Measurements from ENCODE around the gene FAM47A. TPM values are rescaled to one million over a fixed set of nuclear protein-coding genes. Genes with fewer than 3 reads are reported as not detected.

The FAM47A gene
- total and polyA plus RNA-seq, 9 of the 15 experiments (the other 6 are each of a cell fraction or from before 2014, with no cell fraction given): not detected

- no peak overlapping the region for H2AFZ ChIP-seq (ENCODE audit: low read depth, low read length)
- H3K27me3 ChIP-seq (ENCODE audit: control insufficient read depth in 2 of 2, insufficient read depth in 2 of 2, low read length in 2 of 2): no peaks in the 10 kb centered on the region
- FAIRE-seq (no peak), ATAC-seq (no peak), DNase-seq (ENCODE audit: extremely low read depth in 1 of 4, low spot score in 3 of 4) (no peak)
- in situ Hi-C loops (cut with MboI): no loop called here
- no peaks in the 10 kb centered on the region for H4K20me1 ChIP-seq (replicated peaks; ENCODE audit: control insufficient read depth, insufficient read depth, low read length)
- WGBS (ENCODE audit: insufficient coverage, low coverage, missing lambda C conversion rate): 0% methylated on average over 4 of the region's 5 CpGs
- intact Hi-C loops (cut with micrococcal nuclease): no loop called here
- no peak overlapping the region for H3K4me2 ChIP-seq (ENCODE audit: insufficient read depth, low read length)
- no peak overlapping the region for H3K27ac ChIP-seq (ENCODE audit: extremely low read depth, low read depth, low read length)
- H3K9me1 ChIP-seq (ENCODE audit: control insufficient read depth, insufficient read depth, low read length): no peaks in the 10 kb centered on the region
- H3K79me2 ChIP-seq (ENCODE audit: control insufficient read depth, insufficient read depth, low read length): no peaks in the 10 kb centered on the region
- H3K4me1 ChIP-seq (replicated peaks in 1 of 2; ENCODE audit: control insufficient read depth in 2 of 2, insufficient read depth in 2 of 2, low read length in 2 of 2): no peaks in the 10 kb centered on the region
- H3K9me3 ChIP-seq (replicated peaks; ENCODE audit: control insufficient read depth, insufficient read depth, low read depth, low read length): no peaks in the 10 kb centered on the region
- no peak overlapping the region for H3K4me3 ChIP-seq
- ChIA-PET POLR2A (no interaction called here), CTCF (ENCODE audit: low intra/inter-chr PET ratio) (no interaction called here)
- H3K9ac ChIP-seq (ENCODE audit: insufficient read depth in 1 of 2, low read depth in 2 of 2, low read length in 2 of 2): no peak overlapping the region
- BruUV-seq (replicated peaks): no TSS peak
- no peaks in the 10 kb centered on the region for H3K36me3 ChIP-seq (ENCODE audit: control insufficient read depth, insufficient read depth, low read length)
- TF ChIP-seq LCOR (CRISPR knock-in tag; IDR thresholded peaks at IDR 0.05): no peak
- no peak for TF ChIP-seq PCBP1 (IDR thresholded peaks at IDR 0.05; ENCODE audit: low read depth, low read length, poor library complexity, severe bottlenecking)
- no peak for TF ChIP-seq CEBPB (tag; IDR thresholded peaks at IDR 0.05)
- no peak for TF ChIP-seq FIP1L1 (IDR thresholded peaks at IDR 0.05; ENCODE audit: low read depth, low read length, poor library complexity, severe bottlenecking)
- TF ChIP-seq HNRNPLL (IDR thresholded peaks at IDR 0.05; ENCODE audit: low read depth, low read length, poor library complexity, severe bottlenecking): no peak
- TF ChIP-seq RBM25 (IDR thresholded peaks at IDR 0.05; ENCODE audit: low read depth, low read length, severe bottlenecking): no peak
- no peak for TF ChIP-seq BRF1 (IDR thresholded peaks at IDR 0.05; ENCODE audit: borderline replicate concordance, extremely low read depth, insufficient read length)
- TF ChIP-seq SRSF3 (IDR thresholded peaks at IDR 0.05; ENCODE audit: insufficient read depth, low read length): no peak
- TF ChIP-seq CTCF (IDR thresholded peaks at IDR 0.05 in 2 of 3, conservative IDR thresholded peaks at IDR 0.05 in 1 of 3; ENCODE audit: insufficient read depth in 2 of 3, low read depth in 1 of 3, low read length in 3 of 3): no peak
- no peak for TF ChIP-seq RFX7 (CRISPR knock-in tag; IDR thresholded peaks at IDR 0.05)
Measured at GRCh38 chrX:34126011-34126410, 6.1 kb downstream of the FAM47A start.
